ENCODE results near the gene AUTS2. TPM values are rescaled to one million over a fixed set of nuclear protein-coding genes. Genes with fewer than 3 reads are reported as not detected.

The AUTS2 gene
- total and polyA plus RNA-seq, 2 of the 8 experiments (the other 6 are each of a cell fraction or from before 2014, with no cell fraction given): 25.9 to 101 TPM

- TF ChIP-seq BRCA1 (IDR thresholded peaks at IDR 0.05; ENCODE audit: low read depth, low read length): no peak
Measured at GRCh38 chr7:69827558-69827957, 229.3 kb downstream of the AUTS2 start (continued).
